ENCODE data around the gene RORB.
A peak's percentile ranks its signal among the peaks of the same experiment; 100 is the strongest.
"Not testable (repeated sequence)": the region's sequence is repeated elsewhere in the genome, so short reads cannot be mapped to it uniquely, and the experiment has no call there.

RORB gene

DNA sequence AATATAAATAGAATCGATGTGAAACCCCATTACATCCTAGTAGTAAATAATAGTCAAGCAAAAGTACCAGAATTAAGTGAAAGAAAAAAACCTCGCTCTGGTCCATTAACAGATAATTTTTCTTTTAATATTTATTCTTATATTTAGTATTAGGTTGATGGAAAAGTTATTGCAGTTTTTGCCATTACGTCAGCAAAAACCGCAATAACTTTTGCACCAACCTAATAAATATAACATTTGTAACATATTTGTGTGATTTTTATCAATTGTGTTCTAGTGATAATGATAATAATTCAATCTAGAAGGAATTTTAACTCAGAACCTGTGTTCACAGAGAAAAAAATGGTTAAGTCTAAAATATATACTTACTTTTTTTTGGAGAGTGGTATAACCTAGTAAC is 16.1 kb downstream of the RORB start:
- DNase-seq (ENCODE audit: low spot score): no peak

DNA sequence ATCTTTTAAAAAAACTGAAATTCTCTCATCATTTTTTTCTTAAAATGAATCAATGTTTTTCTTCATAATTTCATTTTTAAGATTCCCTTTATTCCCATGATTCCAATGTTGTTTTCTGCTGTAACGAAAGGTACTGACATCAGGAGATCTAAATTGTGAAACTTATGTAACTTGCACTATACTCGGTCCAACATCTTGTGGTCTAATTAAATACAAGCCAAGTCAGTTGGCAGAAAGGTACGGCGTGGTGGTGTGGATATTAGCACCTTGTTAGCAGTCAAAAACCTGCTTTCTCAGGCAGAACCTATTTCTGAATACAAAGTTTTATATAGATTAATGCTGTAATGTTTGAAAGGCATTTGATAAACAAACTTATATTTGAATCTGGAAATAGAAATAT is 20.1 kb downstream of the RORB start:
- no peak for DNase-seq (ENCODE audit: low spot score)

GRCh38 chr9:74519419-74519818 is 22.3 kb downstream of the RORB start:
- no peak for DNase-seq (ENCODE audit: low spot score)

GRCh38 chr9:74521009-74521408 is 23.9 kb downstream of the RORB start:
- no peak for DNase-seq (ENCODE audit: low spot score)

DNA sequence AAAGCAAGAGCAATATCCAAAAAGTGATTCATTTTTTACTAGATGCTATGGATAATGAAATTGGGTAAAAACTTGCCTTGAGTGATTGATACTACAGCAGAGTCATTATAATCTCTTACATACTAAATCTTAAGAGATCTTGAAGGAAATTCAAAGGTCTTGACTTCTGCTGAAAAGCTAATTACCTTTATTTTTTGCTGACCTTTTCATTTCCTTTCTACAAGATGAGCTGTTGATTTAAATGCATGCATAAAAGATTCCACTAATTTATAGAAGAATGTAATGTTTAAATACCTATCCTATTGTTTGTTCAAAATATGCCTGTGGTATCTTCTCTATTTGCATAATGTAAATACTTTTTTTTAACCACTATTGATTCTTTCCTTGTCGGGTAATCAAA is 27.2 kb downstream of the RORB start:
- no peak for DNase-seq (ENCODE audit: low spot score)

GRCh38 chr9:74526215-74526614 is 29.1 kb downstream of the RORB start:
- DNase-seq (ENCODE audit: low spot score): no peak

GRCh38 chr9:74527718-74528117 is 30.6 kb downstream of the RORB start:
- DNase-seq (ENCODE audit: low spot score): no peak

GRCh38 chr9:74528207-74528606 is 31.1 kb downstream of the RORB start:
- DNase-seq (ENCODE audit: low spot score): no peak

DNA sequence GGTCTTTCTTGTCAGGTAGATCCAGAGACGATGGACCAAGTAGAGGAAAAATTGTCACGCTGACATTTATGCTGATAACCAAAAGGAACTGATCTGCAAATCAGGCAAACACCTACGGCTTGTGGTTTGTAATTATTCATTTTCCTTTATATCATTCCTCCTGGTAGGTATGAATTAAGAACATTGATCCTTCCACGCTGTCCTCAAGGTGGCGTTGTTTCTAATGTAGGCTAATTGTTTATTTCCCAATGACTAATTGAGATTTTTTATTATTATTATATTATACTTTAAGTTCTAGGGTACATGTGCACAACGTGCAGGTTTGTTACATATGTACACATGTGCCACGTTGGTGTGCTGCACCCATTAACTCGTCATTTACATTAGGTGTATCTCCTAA is 33.3 kb downstream of the RORB start:
- DNase-seq (ENCODE audit: low spot score): not testable (repeated sequence)

- DNase-seq (ENCODE audit: low spot score): no peak
Measured at GRCh38 chr9:74533253-74533652, 36.1 kb downstream of the RORB start.

- DNase-seq (ENCODE audit: low spot score): no peak
Measured at GRCh38 chr9:74534841-74535240, 37.7 kb downstream of the RORB start.

- peak; percentile 78 for DNase-seq (ENCODE audit: low spot score)
Measured at GRCh38 chr9:74543145-74543544, 46.0 kb downstream of the RORB start.

DNA sequence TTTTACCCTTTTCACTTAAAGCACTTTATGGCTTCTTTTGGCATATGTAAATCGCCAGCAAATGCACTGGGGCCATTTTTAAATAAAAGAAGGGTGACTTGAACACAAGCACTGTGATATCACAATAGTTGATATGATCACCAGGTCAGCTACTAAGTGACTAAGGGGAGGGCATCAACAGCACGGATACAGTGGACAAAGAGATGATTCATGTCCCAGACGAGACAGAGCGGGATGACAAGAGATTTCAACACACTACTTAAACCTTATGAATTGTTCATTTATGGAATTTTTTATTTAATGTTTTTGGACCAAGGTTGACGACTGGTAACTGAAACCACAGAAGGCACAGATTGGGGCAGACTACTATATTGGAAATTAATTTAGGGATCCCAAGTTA is 54.1 kb downstream of the RORB start:
- peak; percentile 36 for DNase-seq (ENCODE audit: low spot score)

GRCh38 chr9:74554751-74555419 is 57.8 kb downstream of the RORB start:
- DNase-seq (ENCODE audit: low spot score): peak; percentile 79

DNA sequence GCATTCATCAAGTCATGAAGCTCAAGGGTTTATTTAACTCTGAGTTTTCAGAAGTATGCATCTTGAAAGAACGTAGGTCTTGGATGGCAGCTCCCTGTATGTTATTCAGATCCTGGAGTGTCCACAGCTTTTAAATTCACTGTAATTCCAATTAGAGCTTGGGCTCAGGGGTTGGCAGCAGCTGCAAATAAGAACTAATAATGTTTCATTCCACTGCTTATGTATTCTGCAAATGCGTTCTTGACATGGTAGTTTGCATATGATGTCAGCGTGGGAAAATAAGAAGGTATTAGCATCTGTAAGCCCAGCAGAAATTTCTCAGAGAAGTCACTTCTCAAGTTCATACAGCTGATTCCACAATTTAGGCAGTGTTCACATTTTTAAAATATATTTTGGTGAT is 58.4 kb downstream of the RORB start:
- DNase-seq (ENCODE audit: low spot score): no peak

DNA sequence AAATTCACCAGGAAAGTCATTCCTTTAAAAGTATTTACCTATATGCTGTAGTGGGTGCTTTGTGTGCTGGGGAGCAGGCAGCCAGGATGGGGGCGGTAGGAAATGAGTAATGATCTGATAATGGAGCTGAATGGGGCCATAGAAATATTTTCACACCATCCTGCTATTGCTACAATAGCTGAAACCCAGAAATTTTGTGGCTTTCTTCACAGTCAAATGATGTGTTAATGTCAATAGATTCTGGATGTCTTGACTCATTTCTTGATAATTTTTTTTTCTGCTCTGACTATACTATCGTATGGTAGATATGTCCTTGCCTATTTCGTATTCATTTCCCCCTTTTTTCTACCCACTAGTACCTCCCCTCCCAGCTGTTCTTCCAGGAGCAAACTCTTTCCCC is 59.5 kb downstream of the RORB start:
- no peak for DNase-seq (ENCODE audit: low spot score)

GRCh38 chr9:74557571-74557970 is 60.4 kb downstream of the RORB start:
- no peak for DNase-seq (ENCODE audit: low spot score)

- DNase-seq (ENCODE audit: low spot score): no peak
Measured at GRCh38 chr9:74562611-74563010, 65.5 kb downstream of the RORB start.

DNA sequence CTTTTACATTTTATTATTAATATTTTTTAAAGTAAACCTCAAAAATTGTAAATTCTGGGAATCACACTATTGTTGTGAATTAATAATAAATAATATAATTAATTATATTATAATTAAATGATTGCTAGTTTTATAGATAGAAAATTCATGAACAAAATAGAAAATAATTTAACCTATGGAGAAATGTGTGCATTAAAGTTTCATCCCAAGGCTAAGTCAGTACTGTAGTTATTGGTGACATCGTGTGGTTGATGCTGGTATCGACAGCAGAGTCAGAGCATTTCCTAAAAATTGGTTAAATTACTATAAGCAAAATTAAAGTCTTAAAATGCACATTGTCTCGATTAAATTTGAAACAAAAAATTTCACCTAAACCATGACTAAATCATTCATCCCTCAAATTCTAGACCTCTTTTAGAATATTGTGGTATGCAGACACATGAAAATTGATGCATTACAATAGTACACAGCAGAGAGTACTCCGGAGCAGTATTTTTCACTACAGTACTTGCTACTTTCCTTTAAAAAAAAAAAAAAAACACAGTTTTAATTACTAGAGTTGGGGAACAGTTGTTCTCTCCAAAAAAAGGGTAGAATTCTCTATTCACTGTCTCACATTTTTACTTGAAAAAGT is 73.9 kb downstream of the RORB start:
- peak; percentile 46 for DNase-seq (ENCODE audit: low spot score)

DNA sequence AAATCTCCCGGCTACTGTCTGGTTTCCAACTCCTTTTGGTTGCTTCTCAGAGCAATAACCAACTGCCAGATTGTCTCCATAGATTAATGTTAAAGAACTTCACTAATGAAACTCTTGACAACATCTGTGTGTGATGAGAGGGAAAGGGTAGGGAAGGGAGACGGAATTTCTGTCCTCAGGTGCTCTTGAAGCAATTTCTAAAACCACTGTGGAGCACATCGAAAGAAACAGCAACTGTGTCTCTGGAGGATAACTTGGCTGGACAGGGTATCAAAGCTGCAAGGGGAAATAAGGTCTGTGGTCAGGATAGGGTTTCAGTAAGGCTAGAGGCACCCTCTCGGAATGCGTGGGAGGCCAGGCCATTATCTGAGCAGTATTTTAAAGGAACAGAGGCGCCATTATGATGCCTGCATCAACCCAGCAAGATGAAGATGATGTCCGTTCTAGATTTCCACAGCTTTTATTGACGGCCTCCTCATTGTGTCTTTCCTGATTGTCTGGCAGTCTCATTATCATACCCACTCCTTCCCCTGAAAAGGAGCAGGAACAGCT is 76.6 kb downstream of the RORB start:
- DNase-seq (ENCODE audit: low spot score): no peak

DNA sequence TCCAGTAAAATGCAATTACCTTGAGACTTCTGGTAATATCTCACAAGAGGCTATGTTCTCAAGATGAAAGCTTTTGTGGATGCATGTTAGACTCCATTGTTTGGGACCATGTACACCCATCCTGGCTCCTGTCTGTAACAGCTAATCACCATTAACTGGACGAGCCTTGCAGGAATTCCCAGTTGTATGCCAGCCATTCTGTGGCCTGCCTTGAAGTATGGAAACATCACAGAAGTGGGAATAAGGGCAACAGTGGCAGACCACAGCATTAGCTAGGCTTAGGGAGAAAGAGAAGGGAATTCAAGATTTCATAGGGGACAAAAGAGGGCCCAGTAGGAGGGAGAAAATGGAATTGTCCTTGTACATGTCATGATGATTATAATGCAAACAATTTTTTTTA is 79.0 kb downstream of the RORB start:
- no peak for DNase-seq (ENCODE audit: low spot score)

- no peak for DNase-seq (ENCODE audit: low spot score)
Measured at GRCh38 chr9:74577956-74578355, 80.8 kb downstream of the RORB start.

- no peak for DNase-seq (ENCODE audit: low spot score)
Measured at GRCh38 chr9:74589576-74589975, 92.4 kb downstream of the RORB start.

DNA sequence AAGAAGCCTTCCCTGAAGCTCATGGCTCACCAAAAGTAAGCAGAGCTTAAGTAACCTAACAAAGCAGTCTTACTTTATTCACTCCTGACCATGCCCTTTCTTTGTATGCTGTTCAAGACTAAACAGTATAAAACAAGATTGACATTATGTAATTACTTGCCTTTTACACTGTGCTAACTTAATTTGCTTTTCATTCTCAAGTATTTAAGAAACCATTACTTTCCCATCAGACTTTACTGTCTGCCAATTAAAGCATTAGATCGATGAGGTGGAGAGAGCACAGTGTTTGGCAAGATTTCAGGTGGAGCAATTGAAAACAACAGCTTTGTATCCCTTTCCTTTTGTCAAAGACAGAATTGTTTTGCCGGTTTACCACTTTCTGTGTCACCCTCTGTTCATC is 98.2 kb downstream of the RORB start:
- DNase-seq (ENCODE audit: low spot score): no peak

Measured in globus pallidus (tissue), 1 donor.